ENCODE results near the gene FAM174B. TPM values are rescaled to one million over a fixed set of nuclear protein-coding genes. Genes with fewer than 3 reads are reported as not detected.

FAM174B gene
- total RNA-seq: 100 to 1,000 TPM in 1 of 6 donors, 10 to 100 TPM in 5; 54.5 to 109 (median 67.5) TPM

GRCh38 chr15:92655178-92655995 is at the start of gene FAM174B:
Gene FAM174B (minus strand): TSS chr15:92655775.
- H3K36me3 ChIP-seq: no peaks in the 10 kb centered on the region
- H3K4me1 ChIP-seq: peaks cover 0 to 23% (median 16%) of the 10 kb centered on the region in 4 donors
- 1 to 3% methylated on average over 29 to 85 of the region's 100 CpGs for WGBS, 2 donors
- H3K27me3 ChIP-seq: peaks cover 0 to 8% (median 0%) of the 10 kb centered on the region in 4 donors
- ATAC-seq (ENCODE audit: low FRiP score in 2 of 2) (peak; percentile 50 to 81), DNase-seq (peak; percentile 53 to 92)
- no peaks in the 10 kb centered on the region for H3K9me3 ChIP-seq
- peak within 1 kb of the TSS in 3 of 4 donors; percentile 53 to 62 (median 61) for H3K4me3 ChIP-seq
- peak within 1 kb of the TSS; percentile 59 to 84 (median 77) for H3K27ac ChIP-seq
- TF ChIP-seq CTCF (IDR thresholded peaks at IDR 0.05): peak in 2 of 6 experiments; percentile 12 to 33
- TF ChIP-seq POLR2AphosphoS5 (IDR thresholded peaks at IDR 0.05): peak in 1 of 2 donors; percentile 44
- peak in 2 of 4 donors; percentile 49 to 73 for TF ChIP-seq POLR2A (IDR thresholded peaks at IDR 0.05)
- no peak for TF ChIP-seq EP300 (IDR thresholded peaks at IDR 0.05)

GRCh38 chr15:92696096-92696495 is 40.5 kb upstream of the FAM174B start:
- no peaks in the 10 kb centered on the region for H3K36me3 ChIP-seq
- TF ChIP-seq CTCF (IDR thresholded peaks at IDR 0.05): no peak
- TF ChIP-seq EP300 (IDR thresholded peaks at IDR 0.05): no peak
- 70 to 86% methylated on average over 5 of the region's 5 CpGs for WGBS, 2 donors
- H3K4me3 ChIP-seq: no peak overlapping the region
- H3K27ac ChIP-seq: no peak overlapping the region
- H3K27me3 ChIP-seq: no peaks in the 10 kb centered on the region
- no peak for ATAC-seq (ENCODE audit: low FRiP score in 2 of 2)
- H3K4me1 ChIP-seq: no peaks in the 10 kb centered on the region
- peaks cover 0 to 8% (median 3%) of the 10 kb centered on the region in 4 donors for H3K9me3 ChIP-seq
- DNase-seq: no peak

- no peak overlapping the region for H3K27ac ChIP-seq
- TF ChIP-seq EP300 (IDR thresholded peaks at IDR 0.05) (no peak), POLR2AphosphoS5 (IDR thresholded peaks at IDR 0.05) (no peak), CTCF (IDR thresholded peaks at IDR 0.05) (peak in 1 of 6 experiments; percentile 19)
- ATAC-seq (ENCODE audit: low FRiP score in 2 of 2) (no peak), DNase-seq (no peak)
- no peaks in the 10 kb centered on the region for H3K4me1 ChIP-seq
- no peak overlapping the region for H3K4me3 ChIP-seq
- 49 to 57% methylated on average over 5 of the region's 5 CpGs for WGBS, 2 donors
- no peaks in the 10 kb centered on the region for H3K27me3 ChIP-seq
- H3K36me3 ChIP-seq: no peaks in the 10 kb centered on the region
- H3K9me3 ChIP-seq: peaks cover 0 to 2% (median under 1%) of the 10 kb centered on the region in 4 donors
Measured at GRCh38 chr15:92693691-92694331, 38.2 kb upstream of the FAM174B start.

- Histone ChIP-seq H3K36me3 (no peaks in the 10 kb centered on the region), H3K9me3 (no peaks in the 10 kb centered on the region), H3K4me1 (no peaks in the 10 kb centered on the region), H3K27ac (no peak overlapping the region), H3K27me3 (no peaks in the 10 kb centered on the region), H3K4me3 (no peak overlapping the region)
- DNase-seq (no peak), ATAC-seq (ENCODE audit: low FRiP score in 2 of 2) (no peak)
- WGBS, 2 donors: 86 to 88% methylated on average over 3 of the region's 3 CpGs
- TF ChIP-seq CTCF (IDR thresholded peaks at IDR 0.05) (no peak), EP300 (IDR thresholded peaks at IDR 0.05) (no peak), POLR2A (IDR thresholded peaks at IDR 0.05) (no peak), POLR2AphosphoS5 (IDR thresholded peaks at IDR 0.05) (no peak)
Measured at GRCh38 chr15:92690395-92690794, 34.8 kb upstream of the FAM174B start.
